ENCODE results near the gene KLK3. TPM values are rescaled to one million over a fixed set of nuclear protein-coding genes. Genes with fewer than 3 reads are reported as not detected.

The KLK3 gene
- total RNA-seq, 1 experiment from 2014 or later = not detected

GRCh38 chr19:50812474-50812873, 42.2 kb upstream of the KLK3 start:
- no peak overlapping the region for H2AFZ ChIP-seq (ENCODE audit: low read depth, low read length, poor library complexity, severe bottlenecking)
- H3K9ac ChIP-seq (ENCODE audit: low read length) = no peak overlapping the region
- peaks cover 0 to 7% of the 10 kb centered on the region in 2 experiments; a peak in 1 of 4 replicates for H3K9me3 ChIP-seq (ENCODE audit: control insufficient read depth in 1 of 2, insufficient read depth in 1 of 2, low read depth in 1 of 2, low read length in 2 of 2)
- ChIA-PET CTCF (no interaction called here), POLR2A (no interaction called here), RAD21 (ENCODE audit: low non-redundant PET in 1 of 2, low total read pairs in 2 of 2, uncharacterized antibody in 2 of 2, unreplicated experiment in 2 of 2) (no interaction called here)
- H3K36me3 ChIP-seq (ENCODE audit: control insufficient read depth in 1 of 2, insufficient read depth in 2 of 2, low read length in 2 of 2) = no peaks in the 10 kb centered on the region
- no peak overlapping the region for H3K27ac ChIP-seq (ENCODE audit: low read depth, low read length)
- H3K4me1 ChIP-seq (ENCODE audit: control insufficient read depth in 1 of 2, insufficient read depth in 2 of 2, low read length in 2 of 2) = peaks cover 4% of the 10 kb centered on the region in 2 experiments; a peak in 3 of 4 replicates
- H4K20me1 ChIP-seq (ENCODE audit: insufficient read depth) = no peaks in the 10 kb centered on the region
- TF ChIP-seq SP1 (IDR thresholded peaks at IDR 0.05; ENCODE audit: low read depth) (no peak), EZH2phosphoT487 (IDR thresholded peaks at IDR 0.05; ENCODE audit: borderline replicate concordance) (no peak), REST (IDR thresholded peaks at IDR 0.05; ENCODE audit: low read depth) (no peak), FOSL1 (IDR thresholded peaks at IDR 0.05; ENCODE audit: low read depth) (no peak), JUND (IDR thresholded peaks at IDR 0.05) (no peak), ELF1 (IDR thresholded peaks at IDR 0.05; ENCODE audit: borderline replicate concordance, low read depth) (no peak), YY1 (IDR thresholded peaks at IDR 0.05; ENCODE audit: extremely low read depth, insufficient replicate concordance, low read depth, low read length) (no peak), ZBTB33 (IDR thresholded peaks at IDR 0.05; ENCODE audit: extremely low read depth, insufficient replicate concordance, low read length) (no peak), EGR1 (IDR thresholded peaks at IDR 0.05; ENCODE audit: low read depth) (no peak), SIN3A (IDR thresholded peaks at IDR 0.05; ENCODE audit: low read depth) (no peak), POLR2AphosphoS5 (IDR thresholded peaks at IDR 0.05; ENCODE audit: low read depth, low read length) (no peak), CEBPB (IDR thresholded peaks at IDR 0.05; ENCODE audit: low read depth) (no peak), TCF7L2 (IDR thresholded peaks at IDR 0.05; ENCODE audit: borderline replicate concordance, extremely low read depth, insufficient read depth, insufficient read length) (no peak), CTCF (IDR thresholded peaks at IDR 0.05 in 2 of 3, conservative IDR thresholded peaks at IDR 0.05 in 1 of 3; ENCODE audit: borderline replicate concordance in 1 of 3, insufficient read depth in 1 of 3, low read depth in 2 of 3, low read length in 2 of 3) (no peak), CBX3 (IDR thresholded peaks at IDR 0.05; ENCODE audit: low read depth) (no peak), EZH2 (IDR thresholded peaks at IDR 0.05) (no peak), ZNF274 (IDR thresholded peaks at IDR 0.05; ENCODE audit: low read depth, low read length) (no peak), POLR2A (IDR thresholded peaks at IDR 0.05; ENCODE audit: borderline replicate concordance, extremely low read depth, insufficient read depth, insufficient read length) (no peak), ZFX (IDR thresholded peaks at IDR 0.05) (no peak)
- no peak overlapping the region for H3K4me2 ChIP-seq (ENCODE audit: low read length)
- H3K9me2 ChIP-seq (ENCODE audit: insufficient read depth) = no peaks in the 10 kb centered on the region
- H3K79me2 ChIP-seq (ENCODE audit: insufficient read depth, low read length) = no peaks in the 10 kb centered on the region
- no peaks in the 10 kb centered on the region for H3K27me3 ChIP-seq (ENCODE audit: insufficient read depth, low read length)
- ATAC-seq (no peak), DNase-seq (ENCODE audit: low read depth, low spot score) (no peak)
- no peak overlapping the region for H3K4me3 ChIP-seq (replicated peaks in 1 of 2; ENCODE audit: low read depth in 1 of 2, low read length in 2 of 2)
- BruUV-seq (replicated peaks) = no TSS peak
- intact Hi-C loops (cut with micrococcal nuclease) = no loop called here
